Measurements from ENCODE around the gene TMEM219. TPM values are rescaled to one million over a fixed set of nuclear protein-coding genes. Genes with fewer than 3 reads are reported as not detected.

The TMEM219 gene
- total and polyA plus RNA-seq, 9 of the 15 experiments (the other 6 are each of a cell fraction or from before 2014, with no cell fraction given): 35.3 to 62.8 (median 55.5) TPM

- BruUV-seq (replicated peaks): no TSS peak
- peak overlapping the region in 1 of 2 experiments; percentile 70; a peak in 1 of 4 replicates for H3K9ac ChIP-seq (ENCODE audit: insufficient read depth in 1 of 2, low read depth in 2 of 2, low read length in 2 of 2)
- no peak for FAIRE-seq
- TF ChIP-seq GTF2B (IDR thresholded peaks at IDR 0.05; ENCODE audit: extremely low read depth, insufficient read length) (no peak), ZNF217 (CRISPR knock-in tag; IDR thresholded peaks at IDR 0.05) (no peak), ZBTB33 (CRISPR knock-in tag; IDR thresholded peaks at IDR 0.05) (peak; percentile 84), TSHZ1 (CRISPR knock-in tag; IDR thresholded peaks at IDR 0.05) (no peak), CBFB (CRISPR knock-in tag; IDR thresholded peaks at IDR 0.05) (no peak), NCOA6 (IDR thresholded peaks at IDR 0.05) (no peak), ZNF75A (CRISPR knock-in tag; IDR thresholded peaks at IDR 0.05) (no peak), ZNF764 (CRISPR knock-in tag; IDR thresholded peaks at IDR 0.05; ENCODE audit: low read depth) (no peak), ARID1B (IDR thresholded peaks at IDR 0.05) (no peak), THRB (CRISPR knock-in tag; conservative IDR thresholded peaks at IDR 0.05) (0 out of 2 replicates have a peak, but pooled peaks have one; percentile 39), ZNF668 (CRISPR knock-in tag; IDR thresholded peaks at IDR 0.05) (no peak), TAF1 (IDR thresholded peaks at IDR 0.05; ENCODE audit: control insufficient read depth, extremely low read depth, insufficient read depth, low read length, severe bottlenecking) (no peak), ARNT (IDR thresholded peaks at IDR 0.05) (no peak), NCOA2 (IDR thresholded peaks at IDR 0.05; ENCODE audit: partially characterized antibody in 2 of 2) (no peak)
Observed at GRCh38 chr16:29989111-29989858, 27.4 kb downstream of the TMEM219 start.

More at GRCh38 chr16:29989111-29989858, 27.4 kb downstream of the TMEM219 start:
- H3K27me3 ChIP-seq (ENCODE audit: control insufficient read depth in 2 of 2, insufficient read depth in 2 of 2, low read length in 2 of 2): no peaks in the 10 kb centered on the region
- CTCF ChIA-PET (ENCODE audit: low intra/inter-chr PET ratio): no interaction called here
- in situ Hi-C loops (cut with MboI) (no loop called here), intact Hi-C loops (cut with micrococcal nuclease) (no loop called here)
- H3K36me3 ChIP-seq (ENCODE audit: control insufficient read depth, insufficient read depth, low read length): peaks cover 94% of the 10 kb centered on the region; the same call in 2 of the 3 replicates
- H3K4me3 ChIP-seq: no peak overlapping the region
- H3K4me1 ChIP-seq (replicated peaks in 1 of 2; ENCODE audit: control insufficient read depth in 2 of 2, insufficient read depth in 2 of 2, low read length in 2 of 2): peaks cover 3 to 33% of the 10 kb centered on the region in 2 experiments; a peak in 4 of 5 replicates
- ATAC-seq (no peak), DNase-seq (ENCODE audit: extremely low read depth in 1 of 4, low spot score in 3 of 4) (no peak)
- H3K4me2 ChIP-seq (ENCODE audit: insufficient read depth, low read length): no peak overlapping the region
- no peaks in the 10 kb centered on the region for H4K20me1 ChIP-seq (replicated peaks; ENCODE audit: control insufficient read depth, insufficient read depth, low read length)
- no peaks in the 10 kb centered on the region for H3K9me3 ChIP-seq (replicated peaks; ENCODE audit: control insufficient read depth, insufficient read depth, low read depth, low read length)
- no peaks in the 10 kb centered on the region for H3K9me1 ChIP-seq (ENCODE audit: control insufficient read depth, insufficient read depth, low read length)
- WGBS (ENCODE audit: insufficient coverage, low coverage, missing lambda C conversion rate): 81% methylated on average over 23 of the region's 23 CpGs
- no peak overlapping the region for H2AFZ ChIP-seq (ENCODE audit: low read depth, low read length)
- no peaks in the 10 kb centered on the region for H3K79me2 ChIP-seq (ENCODE audit: control insufficient read depth, insufficient read depth, low read length)
- POLR2A ChIA-PET: interaction anchor here (1.0 to 2.1 kb wide), 3 partner anchors 9 to 15 kb away, joined by 3 to 14 read pairs (median 9); partner anchors contain the start of gene TAOK2
- H3K27ac ChIP-seq (ENCODE audit: extremely low read depth, low read depth, low read length): no peak overlapping the region
